Vagina (tissue), 2 donors: ENCODE data around the gene WASF1. TPM values are rescaled to one million over a fixed set of nuclear protein-coding genes. Genes with fewer than 3 reads are reported as not detected.

Experiments used
- DNase-seq, 2 donors: peaks; one replicate each; pipeline ENCODE4 v3.0.0-alpha.2; 2017; ENCODE audit errors: extremely low spot score in 2 of 2
- H3K27ac ChIP-seq: fragments of 200-600 bp; sonication (generic); one replicate; pipeline ENCODE4 v1.5.1; 2019
- H3K27me3 ChIP-seq: fragments of 200-600 bp; sonication (generic); one replicate; pipeline ENCODE4 v1.5.1; 2019
- H3K36me3 ChIP-seq, 2 donors: fragments of 200-600 bp; sonication (generic); one replicate each; pipeline ENCODE4 v1.5.1; 2017 to 2019
- H3K4me1 ChIP-seq: fragments of 200-600 bp; sonication (generic); one replicate; pipeline ENCODE4 v1.5.1; 2019
- H3K4me3 ChIP-seq, 2 donors: fragments of 200-600 bp; sonication (generic); 1 replicate in 1 of 2; 2 replicates in 1 of 2; pipeline ENCODE4 v1.5.1; 2016 to 2019
- H3K9me3 ChIP-seq: fragments of 200-600 bp; sonication (generic); one replicate; pipeline ENCODE4 v1.5.1; 2019
- CTCF ChIP-seq, 3 experiments: fragments of 450-650 bp in 2 of 3; fragments of 200-600 bp in 1 of 3; sonication (generic) in 1 of 3; IDR thresholded peaks; one replicate each; pipeline ENCODE4 v1.5.1; 2017 to 2019; ENCODE audit warnings: antibody characterized with exemption in 3 of 3, mild to moderate bottlenecking in 2 of 3, moderate library complexity in 2 of 3
- POLR2A ChIP-seq, 2 donors: fragments of 450-650 bp; IDR thresholded peaks; one replicate each; pipeline ENCODE4 v1.6.1; 2017; ENCODE audit warnings: antibody characterized with exemption in 2 of 2, mild to moderate bottlenecking in 2 of 2, moderate library complexity in 2 of 2
- POLR2AphosphoS5 ChIP-seq, 2 donors: sonication (generic); formaldehyde crosslinking; IDR thresholded peaks; one replicate each; pipeline ENCODE4 v1.9.0; 2017; ENCODE audit warnings: antibody characterized with exemption in 2 of 2, mild to moderate bottlenecking in 2 of 2, low read depth in 1 of 2; ENCODE audit not compliant: insufficient read depth in 1 of 2
- intact Hi-C: fragments of 100-400 bp; cut with DNase I; formaldehyde crosslinking; loops from one replicate; pipeline ENCODE4 v1.15.1; 2023
- total RNA-seq: library from RNA; depleted of rRNA; stranded (reverse); fragments of >200 nt; gene quantifications from one replicate; pipeline ENCODE4 v1.2.3, GENCODE V29; 2016

Gene WASF1
- total RNA-seq, 1 donor from 2014 or later, result 20.1 TPM

DNA sequence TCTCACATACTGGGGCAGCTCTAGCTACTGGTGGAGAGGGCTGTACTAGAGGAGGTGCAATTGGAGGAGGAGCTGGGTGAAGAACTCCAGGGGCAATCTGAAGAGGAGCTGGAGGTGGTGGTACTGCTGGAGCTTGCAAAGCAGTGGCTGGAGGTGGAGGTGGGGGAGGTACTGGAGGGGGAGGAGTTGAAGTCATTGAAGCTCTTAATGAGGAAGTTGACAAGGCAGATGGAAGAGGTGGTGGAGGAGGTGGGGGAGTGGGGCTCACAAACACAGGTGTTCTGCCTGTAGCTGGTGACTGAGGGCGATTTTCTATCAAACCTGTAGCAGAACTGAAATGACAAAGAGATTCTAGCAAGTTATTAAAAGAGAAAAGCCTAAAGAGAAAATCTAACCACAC is 77.6 kb downstream of the WASF1 start:
- H3K4me3 ChIP-seq, result no peak overlapping the region
- no peak overlapping the region for H3K27ac ChIP-seq
- H3K36me3 ChIP-seq, result peaks cover 0 to 14% of the 10 kb centered on the region in 2 donors
- H3K27me3 ChIP-seq, result no peaks in the 10 kb centered on the region
- no peaks in the 10 kb centered on the region for H3K9me3 ChIP-seq
- TF ChIP-seq POLR2A (IDR thresholded peaks at IDR 0.05), result no peak
- TF ChIP-seq POLR2AphosphoS5 (IDR thresholded peaks at IDR 0.05; ENCODE audit: insufficient read depth in 1 of 2, low read depth in 1 of 2), result no peak
- TF ChIP-seq CTCF (IDR thresholded peaks at IDR 0.05), result no peak
- DNase-seq, result no peak
- H3K4me1 ChIP-seq, result peaks cover 10% of the 10 kb centered on the region
- intact Hi-C loops, result no loop called here

GRCh38 chr6:110098511-110099116 is 80.9 kb downstream of the WASF1 start:
- TF ChIP-seq POLR2A (IDR thresholded peaks at IDR 0.05), result no peak
- TF ChIP-seq POLR2AphosphoS5 (IDR thresholded peaks at IDR 0.05; ENCODE audit: insufficient read depth in 1 of 2, low read depth in 1 of 2), result peak in 1 of 2 donors; percentile 15
- Histone ChIP-seq H3K27ac (no peak overlapping the region), H3K4me1 (peaks cover 17% of the 10 kb centered on the region), H3K27me3 (no peaks in the 10 kb centered on the region), H3K4me3 (no peak overlapping the region), H3K9me3 (no peaks in the 10 kb centered on the region), H3K36me3 (peaks cover 0 to 14% of the 10 kb centered on the region in 2 donors)
- intact Hi-C loops, result loop anchor here (5.0 kb wide), 1 partner anchor 1879 kb away; no protein-coding TSS in a partner anchor
- DNase-seq, result no peak

GRCh38 chr6:110097443-110097842 is 82.0 kb downstream of the WASF1 start:
- H3K4me3 ChIP-seq, result no peak overlapping the region

GRCh38 chr6:110095935-110096334 is 83.5 kb downstream of the WASF1 start:
- TF ChIP-seq POLR2A (IDR thresholded peaks at IDR 0.05), result no peak
- no peak for TF ChIP-seq POLR2AphosphoS5 (IDR thresholded peaks at IDR 0.05; ENCODE audit: insufficient read depth in 1 of 2, low read depth in 1 of 2)
- no peak for TF ChIP-seq CTCF (IDR thresholded peaks at IDR 0.05)
- intact Hi-C loops, result loop anchor here (5.0 kb wide), 1 partner anchor 1881 kb away; no protein-coding TSS in a partner anchor
- Histone ChIP-seq H3K27ac (peak overlapping the region; percentile 53), H3K4me3 (no peak overlapping the region), H3K9me3 (no peaks in the 10 kb centered on the region), H3K4me1 (peaks cover 17% of the 10 kb centered on the region), H3K27me3 (no peaks in the 10 kb centered on the region), H3K36me3 (no peaks in the 10 kb centered on the region)
- DNase-seq, result no peak

More at GRCh38 chr6:110097443-110097842, 82.0 kb downstream of the WASF1 start:
- Histone ChIP-seq H3K36me3 (peaks cover 0 to 9% of the 10 kb centered on the region in 2 donors), H3K27ac (peak overlapping the region; percentile 53), H3K27me3 (no peaks in the 10 kb centered on the region), H3K4me1 (peaks cover 17% of the 10 kb centered on the region), H3K9me3 (no peaks in the 10 kb centered on the region)
- intact Hi-C loops, result loop anchor here (5.0 kb wide), 1 partner anchor 1880 kb away; no protein-coding TSS in a partner anchor
- no peak for TF ChIP-seq POLR2AphosphoS5 (IDR thresholded peaks at IDR 0.05; ENCODE audit: insufficient read depth in 1 of 2, low read depth in 1 of 2)
- TF ChIP-seq POLR2A (IDR thresholded peaks at IDR 0.05), result no peak
- no peak for TF ChIP-seq CTCF (IDR thresholded peaks at IDR 0.05)
- DNase-seq, result no peak

DNA sequence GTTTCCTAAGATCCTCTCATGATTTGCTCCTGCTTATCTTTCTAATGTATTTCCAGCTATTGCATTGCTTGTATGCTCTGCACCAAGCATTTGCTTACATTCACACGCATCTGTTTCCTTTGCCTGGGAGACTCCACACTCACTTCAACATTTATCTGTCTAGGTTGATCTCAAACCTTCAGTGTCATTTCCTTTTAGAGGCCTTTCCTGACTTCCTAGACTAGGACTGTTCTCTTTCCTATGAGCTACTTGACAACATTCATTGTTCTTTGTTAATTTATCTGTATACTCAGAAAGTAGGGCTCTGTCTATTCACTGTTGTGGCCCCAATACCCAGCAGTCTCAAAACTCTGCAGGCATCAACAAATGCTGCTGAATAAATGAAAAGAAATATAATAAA is 84.4 kb downstream of the WASF1 start:
- no peaks in the 10 kb centered on the region for H3K9me3 ChIP-seq
- H3K27ac ChIP-seq, result no peak overlapping the region
- H3K27me3 ChIP-seq, result no peaks in the 10 kb centered on the region
- TF ChIP-seq POLR2AphosphoS5 (IDR thresholded peaks at IDR 0.05; ENCODE audit: insufficient read depth in 1 of 2, low read depth in 1 of 2) (no peak), CTCF (IDR thresholded peaks at IDR 0.05) (no peak), POLR2A (IDR thresholded peaks at IDR 0.05) (no peak)
- DNase-seq, result no peak
- no peaks in the 10 kb centered on the region for H3K36me3 ChIP-seq
- H3K4me1 ChIP-seq, result peaks cover 17% of the 10 kb centered on the region
- intact Hi-C loops, result loop anchor here (5.0 kb wide), 1 partner anchor 1882 kb away; no protein-coding TSS in a partner anchor
- H3K4me3 ChIP-seq, result no peak overlapping the region
